ENCODE results near the gene PCED1A. TPM values are rescaled to one million over a fixed set of nuclear protein-coding genes. Genes with fewer than 3 reads are reported as not detected.
A peak's percentile ranks its signal among the peaks of the same experiment; 100 is the strongest.

PCED1A gene
- total and polyA plus RNA-seq, 9 of the 15 experiments (the other 6 are each of a cell fraction or from before 2014, with no cell fraction given) = 1.5 to 11.5 (median 5.9) TPM

DNA sequence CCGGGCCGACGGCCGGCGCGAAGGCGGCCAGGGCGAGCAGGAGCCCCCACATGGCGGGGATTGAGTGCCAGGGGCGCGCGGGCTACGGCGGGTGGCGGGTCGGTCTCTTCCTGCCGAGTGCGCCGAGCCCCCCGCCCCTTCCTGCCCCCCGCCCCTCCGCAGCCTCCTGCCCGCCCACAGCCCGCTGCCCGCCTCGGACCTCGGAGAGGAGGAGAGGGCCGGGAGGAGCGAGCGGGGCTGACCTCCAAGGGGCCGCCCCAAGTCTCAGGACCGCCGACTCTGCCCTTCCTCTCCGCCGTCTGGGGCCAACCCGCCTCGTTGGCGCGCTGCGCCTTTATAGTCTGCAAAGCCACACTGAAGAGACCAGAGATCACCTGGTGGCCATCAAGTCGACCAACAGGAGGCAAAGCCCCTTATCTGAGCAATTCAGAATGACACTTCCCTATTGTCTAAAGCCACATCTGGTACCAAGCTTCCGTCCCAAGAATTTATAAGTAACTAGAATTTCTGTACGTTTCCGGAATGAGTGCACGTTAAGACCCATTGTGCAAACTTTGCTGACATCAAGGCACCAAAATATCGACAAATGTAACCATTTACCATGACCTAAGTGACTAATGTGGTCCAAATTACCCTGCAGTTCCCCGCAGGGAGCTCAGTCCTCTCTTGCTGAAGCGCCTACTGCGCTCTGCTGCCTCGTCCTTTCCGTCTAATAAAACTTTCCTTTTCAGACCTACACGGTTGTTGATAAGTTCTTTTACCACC lies 39.8 kb downstream of the PCED1A start, which contains the start of gene CPXM1 (continued):
- TF ChIP-seq SFPQ (IDR thresholded peaks at IDR 0.05; ENCODE audit: low read depth, low read length) (no peak), EZH2 (IDR thresholded peaks at IDR 0.05; ENCODE audit: borderline replicate concordance, low read depth, low read length) (no peak), NBN (IDR thresholded peaks at IDR 0.05; ENCODE audit: low read depth) (no peak), RNF2 (IDR thresholded peaks at IDR 0.05) (no peak), SREBF2 (CRISPR knock-in tag; IDR thresholded peaks at IDR 0.05) (no peak), ZNF785 (CRISPR knock-in tag; IDR thresholded peaks at IDR 0.05) (no peak), SIX5 (IDR thresholded peaks at IDR 0.05; ENCODE audit: borderline replicate concordance in 1 of 2, insufficient read depth in 1 of 2, low read depth in 1 of 2, low read length in 2 of 2) (no peak), ZNF3 (CRISPR knock-in tag; IDR thresholded peaks at IDR 0.05) (no peak), PHB2 (IDR thresholded peaks at IDR 0.05; ENCODE audit: low read depth) (peak; percentile 59; the same call in 1 of the 2 replicates), TCFL5 (CRISPR knock-in tag; conservative IDR thresholded peaks at IDR 0.05) (no peak), FOXK2 (conservative IDR thresholded peaks at IDR 0.05 in 1 of 2, IDR thresholded peaks at IDR 0.05 in 1 of 2; ENCODE audit: low read depth in 2 of 2) (no peak), MYBL2 (IDR thresholded peaks at IDR 0.05; ENCODE audit: low read depth) (no peak), MYBL2 (CRISPR knock-in tag; IDR thresholded peaks at IDR 0.05; ENCODE audit: borderline replicate concordance) (no peak), MBD2 (IDR thresholded peaks at IDR 0.05; ENCODE audit: borderline replicate concordance, low read depth) (no peak), ZNF830 (CRISPR knock-in tag; IDR thresholded peaks at IDR 0.05) (no peak), FOSL1 (tag; conservative IDR thresholded peaks at IDR 0.05) (peak; percentile 34; the same call in 1 of the 2 replicates), MYC (IDR thresholded peaks at IDR 0.05; ENCODE audit: low read depth, low read length) (no peak), MYC (CRISPR knock-in tag; IDR thresholded peaks at IDR 0.05; ENCODE audit: borderline replicate concordance, low read depth) (no peak), ZNF695 (CRISPR knock-in tag; IDR thresholded peaks at IDR 0.05) (no peak), ZNF165 (CRISPR knock-in tag; IDR thresholded peaks at IDR 0.05; ENCODE audit: borderline replicate concordance) (no peak)
- TF ChIP-seq, protein P1, sequence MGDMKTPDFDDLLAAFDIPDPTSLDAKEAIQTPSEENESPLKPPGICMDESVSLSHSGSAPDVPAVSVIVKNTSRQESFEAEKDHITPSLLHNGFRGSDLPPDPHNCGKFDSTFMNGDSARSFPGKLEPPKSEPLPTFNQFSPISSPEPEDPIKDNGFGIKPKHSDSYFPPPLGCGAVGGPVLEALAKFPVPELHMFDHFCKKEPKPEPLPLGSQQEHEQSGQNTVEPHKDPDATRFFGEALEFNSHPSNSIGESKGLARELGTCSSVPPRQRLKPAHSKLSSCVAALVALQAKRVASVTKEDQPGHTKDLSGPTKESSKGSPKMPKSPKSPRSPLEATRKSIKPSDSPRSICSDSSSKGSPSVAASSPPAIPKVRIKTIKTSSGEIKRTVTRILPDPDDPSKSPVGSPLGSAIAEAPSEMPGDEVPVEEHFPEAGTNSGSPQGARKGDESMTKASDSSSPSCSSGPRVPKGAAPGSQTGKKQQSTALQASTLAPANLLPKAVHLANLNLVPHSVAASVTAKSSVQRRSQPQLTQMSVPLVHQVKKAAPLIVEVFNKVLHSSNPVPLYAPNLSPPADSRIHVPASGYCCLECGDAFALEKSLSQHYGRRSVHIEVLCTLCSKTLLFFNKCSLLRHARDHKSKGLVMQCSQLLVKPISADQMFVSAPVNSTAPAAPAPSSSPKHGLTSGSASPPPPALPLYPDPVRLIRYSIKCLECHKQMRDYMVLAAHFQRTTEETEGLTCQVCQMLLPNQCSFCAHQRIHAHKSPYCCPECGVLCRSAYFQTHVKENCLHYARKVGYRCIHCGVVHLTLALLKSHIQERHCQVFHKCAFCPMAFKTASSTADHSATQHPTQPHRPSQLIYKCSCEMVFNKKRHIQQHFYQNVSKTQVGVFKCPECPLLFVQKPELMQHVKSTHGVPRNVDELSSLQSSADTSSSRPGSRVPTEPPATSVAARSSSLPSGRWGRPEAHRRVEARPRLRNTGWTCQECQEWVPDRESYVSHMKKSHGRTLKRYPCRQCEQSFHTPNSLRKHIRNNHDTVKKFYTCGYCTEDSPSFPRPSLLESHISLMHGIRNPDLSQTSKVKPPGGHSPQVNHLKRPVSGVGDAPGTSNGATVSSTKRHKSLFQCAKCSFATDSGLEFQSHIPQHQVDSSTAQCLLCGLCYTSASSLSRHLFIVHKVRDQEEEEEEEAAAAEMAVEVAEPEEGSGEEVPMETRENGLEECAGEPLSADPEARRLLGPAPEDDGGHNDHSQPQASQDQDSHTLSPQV (IDR thresholded peaks at IDR 0.05) = no peak
- TF ChIP-seq, protein P2, sequence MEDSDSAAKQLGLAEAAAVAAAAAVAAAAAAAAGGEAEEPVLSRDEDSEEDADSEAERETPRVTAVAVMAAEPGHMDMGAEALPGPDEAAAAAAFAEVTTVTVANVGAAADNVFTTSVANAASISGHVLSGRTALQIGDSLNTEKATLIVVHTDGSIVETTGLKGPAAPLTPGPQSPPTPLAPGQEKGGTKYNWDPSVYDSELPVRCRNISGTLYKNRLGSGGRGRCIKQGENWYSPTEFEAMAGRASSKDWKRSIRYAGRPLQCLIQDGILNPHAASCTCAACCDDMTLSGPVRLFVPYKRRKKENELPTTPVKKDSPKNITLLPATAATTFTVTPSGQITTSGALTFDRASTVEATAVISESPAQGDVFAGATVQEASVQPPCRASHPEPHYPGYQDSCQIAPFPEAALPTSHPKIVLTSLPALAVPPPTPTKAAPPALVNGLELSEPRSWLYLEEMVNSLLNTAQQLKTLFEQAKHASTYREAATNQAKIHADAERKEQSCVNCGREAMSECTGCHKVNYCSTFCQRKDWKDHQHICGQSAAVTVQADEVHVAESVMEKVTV (CRISPR knock-in tag; IDR thresholded peaks at IDR 0.05) = no peak
